ENCODE results near the gene GLG1. TPM values are rescaled to one million over a fixed set of nuclear protein-coding genes. Genes with fewer than 3 reads are reported as not detected.
"Not testable (repeated sequence)": the region's sequence is repeated elsewhere in the genome, so short reads cannot be mapped to it uniquely, and the experiment has no call there.

GLG1 gene
- total RNA-seq, 1 experiment from 2014 or later = 31.4 TPM

DNA sequence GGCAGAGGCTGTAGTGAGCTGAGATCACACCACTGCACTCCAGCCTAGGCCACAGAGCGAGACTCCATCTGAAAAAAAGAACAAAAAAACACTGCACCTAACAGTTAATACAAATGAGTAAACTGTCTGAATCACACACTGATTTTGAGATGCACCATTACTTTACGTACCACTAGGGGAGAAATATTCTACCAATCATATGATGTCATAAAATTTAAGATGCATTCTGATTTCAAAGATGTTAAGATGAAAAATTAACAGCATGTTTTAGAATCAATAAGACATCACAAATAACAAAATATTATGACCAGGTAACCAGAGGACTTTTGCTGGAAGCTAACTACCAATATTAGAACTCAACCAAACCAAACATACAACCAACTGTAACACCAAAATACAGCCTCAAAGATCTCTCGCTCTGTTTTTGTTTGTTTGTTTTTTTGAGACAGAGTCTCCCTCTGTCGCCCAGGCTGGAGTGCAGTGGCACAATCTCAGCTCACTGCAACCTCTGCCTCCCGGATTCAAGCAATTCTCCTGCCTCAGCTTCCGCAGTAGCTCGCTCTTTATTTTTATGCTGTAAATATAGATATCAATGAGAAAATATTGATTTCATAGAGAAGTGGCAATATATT lies 31.6 kb downstream of the GLG1 start:
- no peak for DNase-seq (ENCODE audit: low read depth)

DNA sequence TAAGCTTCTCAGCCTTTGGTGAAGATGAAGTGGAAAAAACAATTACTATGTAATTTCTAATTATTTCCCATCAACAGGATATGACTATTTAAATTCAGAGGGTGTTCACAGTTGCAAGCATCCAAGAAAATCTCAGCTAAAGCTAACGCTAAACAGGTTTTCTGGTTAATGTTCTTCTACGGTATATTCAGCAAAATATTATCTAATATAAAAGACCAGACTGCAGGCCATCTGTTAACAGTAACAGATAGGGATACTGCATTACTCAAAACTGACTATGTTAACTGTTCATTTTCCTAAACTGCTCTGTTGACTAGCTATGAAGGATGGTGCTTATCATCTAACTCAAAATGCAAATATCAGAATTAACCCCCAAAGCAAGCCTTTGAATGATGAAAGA lies 32.8 kb downstream of the GLG1 start:
- no peak for DNase-seq (ENCODE audit: low read depth)

GRCh38 chr16:74573622-74574021 lies 33.3 kb downstream of the GLG1 start:
- DNase-seq (ENCODE audit: low read depth) = no peak

DNA sequence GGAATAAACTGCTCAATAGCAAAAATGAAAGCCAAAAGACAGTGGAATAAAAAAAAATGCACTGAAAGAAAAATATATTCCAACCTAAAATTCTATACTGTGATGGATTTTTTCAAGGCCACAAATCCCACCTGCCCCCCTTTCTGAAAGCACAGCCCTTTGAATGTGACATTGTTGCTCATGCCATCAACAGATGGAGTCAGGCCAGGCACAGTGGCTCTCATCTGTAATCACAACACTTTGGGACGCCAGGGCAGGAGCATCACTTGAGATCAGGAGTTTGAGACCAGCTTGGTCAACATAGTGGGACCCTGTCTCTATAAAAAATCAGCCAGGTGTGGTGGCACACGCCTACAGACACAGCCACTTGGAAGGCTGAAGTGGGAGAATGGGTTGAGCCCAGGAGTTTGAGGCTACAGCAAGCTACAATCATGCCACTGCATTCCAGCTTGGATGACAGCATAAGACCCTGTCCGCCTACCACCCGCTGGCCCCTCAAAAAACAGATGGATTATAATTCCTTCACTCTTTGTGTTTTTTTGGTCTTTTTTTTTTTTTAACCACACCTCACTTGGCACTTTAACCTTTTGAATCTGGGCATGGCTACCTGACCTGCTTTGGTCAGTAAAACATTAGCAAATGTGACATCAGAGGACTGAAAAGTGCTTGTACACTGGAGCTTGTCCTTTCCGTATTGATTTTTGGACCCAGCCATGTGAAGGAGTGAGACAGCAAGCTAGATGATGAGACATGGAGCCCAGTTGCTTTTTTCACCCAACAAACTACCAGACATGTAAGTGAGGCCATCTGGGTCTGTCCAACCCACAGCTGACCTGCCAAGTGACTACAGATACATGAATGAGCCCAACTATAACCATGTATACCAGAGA lies 36.3 kb downstream of the GLG1 start:
- no peak for DNase-seq (ENCODE audit: low read depth)

DNA sequence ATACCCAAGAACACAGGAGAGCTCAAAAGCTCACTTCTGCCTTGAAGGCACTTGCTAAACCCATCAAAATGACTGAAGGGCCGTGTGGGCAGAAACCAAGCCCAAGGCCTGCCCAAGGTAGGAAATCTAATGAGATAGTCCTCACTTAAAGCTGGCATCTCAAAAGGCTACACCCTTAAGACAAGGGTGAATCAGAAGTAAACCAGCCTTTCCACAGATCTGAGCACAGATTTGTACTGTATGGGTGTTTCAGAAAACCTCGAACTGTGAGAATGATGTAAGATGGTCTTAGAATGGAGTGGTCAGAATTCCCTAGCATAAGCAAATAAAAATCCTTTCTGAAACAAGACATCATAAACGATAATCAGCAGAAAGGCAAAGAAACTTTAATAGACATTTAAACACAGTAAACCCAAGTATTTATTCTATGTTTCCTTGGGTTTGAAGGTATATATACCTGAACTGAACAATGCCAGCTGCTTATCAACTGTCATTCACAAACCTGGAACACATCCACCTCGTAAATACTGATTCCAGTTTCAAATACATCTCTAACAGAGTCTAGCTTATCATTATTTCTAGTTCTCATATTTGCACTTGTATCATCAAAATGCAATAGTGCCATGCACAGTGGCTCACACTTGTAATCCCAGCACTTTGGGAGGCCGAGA lies 37.8 kb downstream of the GLG1 start:
- no peak for DNase-seq (ENCODE audit: low read depth)

GRCh38 chr16:74567901-74568300 lies 39.0 kb downstream of the GLG1 start:
- DNase-seq (ENCODE audit: low read depth) = no peak

GRCh38 chr16:74565378-74565777 lies 41.5 kb downstream of the GLG1 start:
- no peak for DNase-seq (ENCODE audit: low read depth)

GRCh38 chr16:74564451-74564984 lies 42.4 kb downstream of the GLG1 start:
- DNase-seq (ENCODE audit: low read depth) = no peak

DNA sequence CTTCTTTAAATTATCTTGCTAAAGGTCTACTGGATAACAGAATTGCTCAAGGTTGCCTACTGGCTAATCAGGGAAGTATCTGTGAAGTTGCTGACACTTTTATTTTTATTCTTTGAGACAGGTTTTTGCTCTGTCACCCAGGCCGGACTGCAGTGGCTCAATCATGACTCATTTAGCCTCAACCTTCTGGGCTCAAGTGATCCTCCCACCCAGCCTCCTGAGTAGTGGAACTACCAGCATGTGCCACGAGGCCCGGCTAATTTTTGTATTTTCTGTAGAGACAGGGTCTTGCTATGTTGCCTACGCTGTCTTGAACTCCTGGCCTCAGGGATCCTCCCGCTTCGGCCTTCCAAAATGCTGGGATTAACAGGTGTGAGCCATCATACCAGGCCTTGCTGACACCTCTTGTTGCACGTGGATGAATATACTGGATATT lies 43.1 kb downstream of the GLG1 start:
- peak; percentile 44 for DNase-seq (ENCODE audit: low read depth)

DNA sequence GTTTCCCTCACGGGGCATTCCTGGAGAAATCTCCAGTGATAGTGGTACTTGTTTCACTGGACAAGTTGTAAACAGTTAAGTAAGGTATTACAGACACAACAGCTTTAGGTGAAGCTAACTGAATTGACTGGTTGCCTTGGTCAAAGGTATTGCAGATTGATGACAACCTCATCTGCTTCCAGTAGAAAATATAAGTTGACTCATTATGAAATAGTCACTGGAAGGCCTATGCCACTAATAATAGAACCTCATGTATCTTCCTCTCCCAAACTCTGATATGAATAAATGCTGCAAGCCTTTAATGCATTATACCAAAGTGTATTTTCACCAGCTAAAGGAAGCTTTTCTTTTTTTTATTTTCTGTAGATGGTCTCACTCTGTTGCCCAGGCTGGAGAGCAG lies 44.8 kb downstream of the GLG1 start:
- no peak for DNase-seq (ENCODE audit: low read depth)

GRCh38 chr16:74561626-74562025 lies 45.3 kb downstream of the GLG1 start:
- DNase-seq (ENCODE audit: low read depth) = no peak

DNA sequence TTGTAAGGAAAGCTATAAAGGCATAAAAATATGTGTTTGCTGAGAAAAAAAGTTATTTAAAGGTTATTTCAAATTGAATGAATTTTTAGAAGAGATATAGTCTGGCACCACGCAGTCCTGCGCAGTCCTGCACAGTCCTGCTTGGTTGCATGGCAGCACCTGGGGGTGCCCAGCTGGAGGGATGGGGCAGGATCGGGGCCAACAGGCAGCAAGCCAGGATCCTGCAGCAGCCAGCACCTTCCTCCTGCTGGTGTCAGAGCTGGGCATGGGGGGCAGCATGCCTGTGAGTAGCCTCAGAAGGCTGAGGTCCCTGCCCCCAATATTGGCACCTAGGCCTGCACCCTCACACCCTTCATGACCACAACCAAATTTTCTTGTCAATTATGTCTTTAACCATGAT lies 46.0 kb downstream of the GLG1 start:
- no peak for DNase-seq (ENCODE audit: low read depth)

GRCh38 chr16:74558873-74559272 lies 48.0 kb downstream of the GLG1 start:
- DNase-seq (ENCODE audit: low read depth) = no peak

- no peak for DNase-seq (ENCODE audit: low read depth)
Observed at GRCh38 chr16:74557275-74557674, 49.6 kb downstream of the GLG1 start.

- peak; percentile 23 for DNase-seq (ENCODE audit: low read depth)
Observed at GRCh38 chr16:74556375-74556922, 50.5 kb downstream of the GLG1 start.

- DNase-seq (ENCODE audit: low read depth) = not testable (repeated sequence)
Observed at GRCh38 chr16:74552357-74552756, 54.6 kb downstream of the GLG1 start.

- DNase-seq (ENCODE audit: low read depth) = not testable (repeated sequence)
Observed at GRCh38 chr16:74550227-74551019, 56.5 kb downstream of the GLG1 start.

DNA sequence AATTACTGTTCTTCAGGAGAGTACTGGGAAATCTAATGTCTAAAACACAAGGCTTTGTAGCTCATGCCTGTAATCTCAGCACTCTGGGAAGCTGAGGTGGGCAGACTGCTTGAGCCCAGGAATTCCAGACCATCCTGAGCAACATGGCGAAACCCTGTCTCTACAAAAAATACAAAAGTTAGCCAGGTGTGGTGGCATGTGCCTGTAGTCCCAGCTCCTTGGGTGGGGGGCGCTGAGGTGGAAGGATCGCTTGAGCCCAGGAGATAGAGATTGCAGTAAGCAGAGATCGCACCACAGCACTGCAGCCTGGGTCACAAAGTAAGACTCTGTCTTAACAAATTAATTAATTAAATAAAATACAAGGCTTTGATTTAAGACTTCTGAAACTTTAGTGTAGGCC lies 60.8 kb downstream of the GLG1 start:
- DNase-seq (ENCODE audit: low read depth) = not testable (repeated sequence)

GRCh38 chr16:74542911-74543578 lies 63.9 kb downstream of the GLG1 start:
- DNase-seq (ENCODE audit: low read depth) = not testable (repeated sequence)

DNA sequence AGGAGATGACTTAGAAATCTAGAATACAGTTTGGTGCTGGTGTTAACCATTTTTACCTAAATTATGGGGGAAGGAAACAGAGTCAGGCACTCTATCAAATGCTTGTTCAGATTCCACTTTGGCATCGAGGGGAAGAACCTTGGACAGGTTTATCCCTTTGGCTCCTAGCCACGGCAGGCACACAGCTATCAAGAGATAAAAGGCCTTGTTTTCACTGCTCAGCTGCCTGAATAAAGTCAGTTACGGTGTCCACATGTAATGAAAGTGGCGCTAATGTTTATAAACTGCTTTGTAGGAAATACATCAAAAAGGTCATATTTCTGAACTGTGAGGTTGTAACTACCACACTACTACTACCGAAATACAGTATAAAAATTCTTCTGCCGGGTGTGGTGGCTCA lies 66.3 kb downstream of the GLG1 start:
- DNase-seq (ENCODE audit: low read depth) = not testable (repeated sequence)

GRCh38 chr16:74538801-74539200 lies 68.1 kb downstream of the GLG1 start:
- DNase-seq (ENCODE audit: low read depth) = not testable (repeated sequence)
